ENCODE results near the gene PHLDA1. TPM values are rescaled to one million over a fixed set of nuclear protein-coding genes. Genes with fewer than 3 reads are reported as not detected.
A peak's percentile ranks its signal among the peaks of the same experiment; 100 is the strongest.

Gene PHLDA1
- total and polyA plus RNA-seq, 10 of the 15 experiments (the other 5 are each of a cell fraction or from before 2014, with no cell fraction given), result 0.66 to 14.2 (median 1.3) TPM

- no peaks in the 10 kb centered on the region for H3K36me3 ChIP-seq (ENCODE audit: control insufficient read depth in 2 of 2, insufficient read depth in 2 of 2, low read length in 1 of 2)
- no peaks in the 10 kb centered on the region; a peak in 1 of 4 replicates for H3K27me3 ChIP-seq (replicated peaks in 1 of 2; ENCODE audit: control insufficient read depth in 2 of 2, insufficient read depth in 2 of 2, low read length in 1 of 2)
- ChIA-PET POLR2A (interaction anchor here (0.6 to 8.9 kb wide), 27 partner anchors 12 to 551 kb away, joined by 3 to 111 read pairs (median 4); partner anchors contain the start of genes BBS10, KRR1 and NAP1L1), RAD21 (ENCODE audit: unreplicated experiment) (interaction anchor here (0.6 to 9.8 kb wide), 60 partner anchors 8 to 554 kb away, joined by 3 to 144 read pairs (median 4); partner anchors contain the start of genes BBS10, GLIPR1, KRR1 and OSBPL8), SMC1A (ENCODE audit: uncharacterized antibody, unreplicated experiment) (interaction anchor here (0.6 to 17.8 kb wide), 50 partner anchors 8 to 554 kb away, joined by 3 to 327 read pairs (median 4); partner anchors contain the start of genes BBS10 and KRR1), CTCF (interaction anchor here (0.6 to 10.1 kb wide), 40 partner anchors 11 to 571 kb away, joined by 3 to 144 read pairs (median 5); partner anchors contain the start of genes BBS10 and KRR1)
- ATAC-seq (peak; percentile 35), FAIRE-seq (no peak), DNase-seq (ENCODE audit: low read depth, low spot score) (peak; percentile 34)
- H2AFZ ChIP-seq (ENCODE audit: control insufficient read depth, low read depth, low read length), result peak overlapping the region; percentile 65
- peaks cover 17% of the 10 kb centered on the region for H3K4me1 ChIP-seq (ENCODE audit: control insufficient read depth, insufficient read depth, low read length)
- H3K4me2 ChIP-seq (ENCODE audit: control insufficient read depth, insufficient read depth), result peak overlapping the region; percentile 88
- intact Hi-C loops (cut with micrococcal nuclease; ENCODE audit: unreplicated experiment) (loop anchor here (5.0 kb wide), 4 partner anchors 195 to 520 kb away; partner anchors contain the start of genes BBS10 and KRR1), in situ Hi-C loops (cut with MboI) (no loop called here)
- H3K4me3 ChIP-seq, result peak overlapping the region; percentile 85
- peak overlapping the region; percentile 83 for H3K9ac ChIP-seq (ENCODE audit: control insufficient read depth, insufficient read depth, low read length)
- BruUV-seq (replicated peaks), result TSS peak; percentile 80
- no peaks in the 10 kb centered on the region for H3K9me3 ChIP-seq (replicated peaks; ENCODE audit: control insufficient read depth, insufficient read depth, low read length)
- WGBS (ENCODE audit: insufficient coverage, insufficient replicate concordance, low lambda C conversion rate, missing lambda C conversion rate), result 5% methylated on average over 58 of the region's 58 CpGs
- no peaks in the 10 kb centered on the region for H4K20me1 ChIP-seq (ENCODE audit: control insufficient read depth, insufficient read depth)
- no peaks in the 10 kb centered on the region for H3K79me2 ChIP-seq (ENCODE audit: control insufficient read depth, insufficient read depth, low read length)
- H3K27ac ChIP-seq (ENCODE audit: control insufficient read depth, insufficient read depth), result peak overlapping the region; percentile 75
- TF ChIP-seq LARP7 (IDR thresholded peaks at IDR 0.05) (peak; percentile 74), STAT3 (IDR thresholded peaks at IDR 0.05; ENCODE audit: low read depth, low read length) (no peak), EGR1 (IDR thresholded peaks at IDR 0.05; ENCODE audit: borderline replicate concordance in 1 of 2, low read depth in 2 of 2, low read length in 2 of 2) (peak in 1 of 2 experiments; percentile 48; a peak in 1 of 3 replicates), MEF2B (IDR thresholded peaks at IDR 0.05; ENCODE audit: partially characterized antibody, poor library complexity, severe bottlenecking) (no peak), EED (IDR thresholded peaks at IDR 0.05; ENCODE audit: low read depth) (no peak), TCF12 (IDR thresholded peaks at IDR 0.05; ENCODE audit: low read depth, low read length) (no peak), TCF7 (IDR thresholded peaks at IDR 0.05; ENCODE audit: borderline replicate concordance) (no peak), CBFB (IDR thresholded peaks at IDR 0.05; ENCODE audit: low read depth) (no peak), BMI1 (IDR thresholded peaks at IDR 0.05; ENCODE audit: borderline replicate concordance) (no peak), KDM1A (IDR thresholded peaks at IDR 0.05; ENCODE audit: borderline replicate concordance) (no peak), POU2F2 (IDR thresholded peaks at IDR 0.05; ENCODE audit: borderline replicate concordance, low read depth, low read length) (no peak), IKZF1 (conservative IDR thresholded peaks at IDR 0.05) (0 out of 2 replicates have a peak, but pooled peaks have one; percentile 4), JUNB (IDR thresholded peaks at IDR 0.05) (no peak), ZSCAN29 (IDR thresholded peaks at IDR 0.05) (peak; percentile 27; the same call in 1 of the 2 replicates), SIX5 (IDR thresholded peaks at IDR 0.05; ENCODE audit: low read depth, low read length, severe bottlenecking) (no peak), KLF5 (IDR thresholded peaks at IDR 0.05; ENCODE audit: partially characterized antibody) (no peak), TARDBP (IDR thresholded peaks at IDR 0.05; ENCODE audit: borderline replicate concordance) (no peak), ASH2L (IDR thresholded peaks at IDR 0.05; ENCODE audit: borderline replicate concordance, low read depth) (no peak), MLLT1 (IDR thresholded peaks at IDR 0.05) (peak; percentile 11), CHD2 (IDR thresholded peaks at IDR 0.05; ENCODE audit: borderline replicate concordance, low read depth, low read length) (peak; percentile 83)
Measured at GRCh38 chr12:76032043-76032981, 736 bp upstream of the PHLDA1 start.
